ENCODE measurements around the gene MSL1.

Gene MSL1

DNA sequence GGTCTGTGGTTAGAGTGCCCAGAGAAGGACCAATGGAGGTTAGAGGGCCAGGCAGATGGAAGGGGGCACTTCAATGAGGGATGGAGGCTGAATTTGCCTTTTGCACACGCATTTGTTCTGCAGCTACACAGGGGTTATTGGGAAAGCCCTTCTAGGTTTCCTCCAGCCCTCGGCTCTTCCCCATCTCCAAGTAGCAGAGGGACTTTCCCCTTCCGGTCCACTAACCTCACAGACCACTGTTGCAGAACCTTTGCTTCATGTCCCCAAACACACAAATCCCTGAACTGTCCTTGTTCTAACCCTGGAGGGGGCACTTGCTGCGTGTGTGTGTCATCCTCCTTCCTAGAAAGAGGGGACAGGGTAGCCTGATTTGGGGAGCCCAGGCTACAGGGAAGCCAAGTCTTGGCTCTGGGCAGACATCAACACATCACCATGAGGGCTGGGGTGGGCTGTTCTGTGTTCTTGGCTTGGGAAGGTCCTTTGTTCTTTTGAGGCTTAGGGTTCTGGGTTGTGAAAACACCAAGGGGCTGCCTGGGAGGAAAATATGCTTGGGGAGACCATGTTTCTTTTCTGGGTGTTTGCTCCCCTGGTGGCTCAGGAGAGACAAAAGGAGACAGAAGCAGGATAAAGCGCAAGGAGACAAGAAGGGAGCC is 14.1 kb upstream of the MSL1 start:
- Mint-ChIP-seq H3K27ac (peak overlapping the region; percentile 72), H3K4me1 (peaks cover 95% of the 10 kb centered on the region), H3K27me3 (no peaks in the 10 kb centered on the region), H3K36me3 (ENCODE audit: low read depth) (no peaks in the 10 kb centered on the region), H3K9me3 (no peaks in the 10 kb centered on the region), H3K4me3 (peak overlapping the region; percentile 48)
- DNase-seq (no peak), ATAC-seq (peak; percentile 9)

DNA sequence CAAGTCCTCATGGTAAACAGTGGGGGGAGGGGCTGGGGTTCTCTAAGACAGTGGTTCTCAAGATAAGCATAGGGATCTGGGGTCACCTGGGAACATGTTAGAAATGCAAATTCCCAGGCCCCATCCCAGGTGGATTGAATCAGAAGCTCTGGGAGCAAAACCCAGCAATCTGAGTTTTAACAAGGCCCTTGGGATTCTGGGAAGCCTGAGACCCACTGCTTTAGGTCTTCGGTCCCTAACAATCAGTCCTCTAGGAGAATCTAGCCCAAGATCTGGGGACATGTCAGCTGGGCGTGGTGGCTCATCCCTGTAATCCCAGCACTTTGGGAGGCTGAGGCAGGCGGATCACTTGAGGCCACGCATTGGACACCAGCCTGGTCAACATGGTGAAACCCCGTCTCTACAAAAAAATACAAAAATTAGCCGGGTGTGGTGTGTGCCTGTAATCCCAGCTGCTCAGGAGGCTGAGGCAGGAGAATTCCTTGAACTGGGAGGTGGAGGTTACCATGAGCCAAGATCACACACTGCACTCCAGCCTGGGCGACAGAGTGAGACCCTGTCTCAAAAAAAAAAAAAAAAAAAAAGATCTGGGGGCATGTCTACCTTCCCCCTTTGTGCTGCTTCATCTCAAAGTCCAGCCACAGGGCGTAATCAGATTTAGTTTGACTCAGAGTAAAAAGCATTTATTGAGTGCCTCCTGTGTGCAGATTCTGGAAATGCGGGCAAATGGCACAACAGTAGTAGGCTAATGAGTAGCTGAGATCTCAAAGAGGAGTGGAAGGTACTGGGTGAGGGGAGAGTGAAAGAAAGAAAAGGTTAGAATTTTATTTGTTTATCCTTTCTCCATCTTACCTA is 12.6 kb upstream of the MSL1 start:
- Mint-ChIP-seq H3K36me3 (ENCODE audit: low read depth) (no peaks in the 10 kb centered on the region), H3K27me3 (peaks cover 2% of the 10 kb centered on the region), H3K9me3 (no peaks in the 10 kb centered on the region), H3K4me3 (no peak overlapping the region), H3K4me1 (peaks cover 96% of the 10 kb centered on the region), H3K27ac (peak overlapping the region; percentile 26)
- no peak for DNase-seq
- no peak for ATAC-seq

DNA sequence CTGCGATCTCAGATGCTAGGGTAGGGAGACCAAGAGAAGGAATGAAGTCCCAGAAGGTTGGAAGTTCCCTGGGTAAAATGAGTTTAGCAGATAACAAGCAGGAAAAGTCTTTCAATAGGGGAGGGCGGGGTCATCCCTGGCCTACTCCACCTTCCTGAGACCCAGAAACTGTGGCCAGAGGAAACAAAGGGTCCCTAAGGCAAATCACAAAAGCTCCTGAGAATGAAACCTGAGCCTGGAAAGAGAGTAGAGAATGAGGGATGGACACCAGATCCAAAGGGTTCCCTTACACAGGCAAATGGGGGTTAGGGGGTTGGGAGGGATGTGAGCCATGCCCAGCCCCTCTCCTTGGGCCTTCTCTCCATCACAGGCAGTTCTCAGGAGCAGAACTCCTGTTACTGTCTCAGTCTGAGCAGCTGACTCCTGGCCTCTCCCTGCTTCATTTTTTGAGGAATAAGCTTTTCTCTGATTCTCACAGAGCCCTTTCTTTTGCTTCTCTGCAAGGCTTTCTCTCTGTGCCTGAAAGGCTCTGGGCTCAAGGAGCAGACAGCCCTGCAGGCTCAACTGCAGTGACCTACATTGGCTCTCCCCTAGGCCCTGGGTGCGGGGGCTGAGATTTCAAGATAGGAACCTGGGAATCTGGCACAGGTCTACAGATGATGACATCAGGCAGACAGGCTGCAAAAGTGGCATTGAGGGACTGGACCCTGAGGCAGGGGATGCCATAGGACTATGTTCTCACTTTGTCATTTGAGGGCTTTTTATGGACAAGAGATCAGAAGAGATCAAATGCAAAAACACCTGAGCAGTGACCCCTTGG is 11.5 kb upstream of the MSL1 start:
- no peak overlapping the region for H3K4me3 Mint-ChIP-seq
- H3K27me3 Mint-ChIP-seq, result peaks cover 2% of the 10 kb centered on the region
- ATAC-seq (no peak), DNase-seq (no peak)
- H3K27ac Mint-ChIP-seq, result no peak overlapping the region
- peaks cover 86% of the 10 kb centered on the region for H3K4me1 Mint-ChIP-seq
- H3K9me3 Mint-ChIP-seq, result no peaks in the 10 kb centered on the region
- no peaks in the 10 kb centered on the region for H3K36me3 Mint-ChIP-seq (ENCODE audit: low read depth)

DNA sequence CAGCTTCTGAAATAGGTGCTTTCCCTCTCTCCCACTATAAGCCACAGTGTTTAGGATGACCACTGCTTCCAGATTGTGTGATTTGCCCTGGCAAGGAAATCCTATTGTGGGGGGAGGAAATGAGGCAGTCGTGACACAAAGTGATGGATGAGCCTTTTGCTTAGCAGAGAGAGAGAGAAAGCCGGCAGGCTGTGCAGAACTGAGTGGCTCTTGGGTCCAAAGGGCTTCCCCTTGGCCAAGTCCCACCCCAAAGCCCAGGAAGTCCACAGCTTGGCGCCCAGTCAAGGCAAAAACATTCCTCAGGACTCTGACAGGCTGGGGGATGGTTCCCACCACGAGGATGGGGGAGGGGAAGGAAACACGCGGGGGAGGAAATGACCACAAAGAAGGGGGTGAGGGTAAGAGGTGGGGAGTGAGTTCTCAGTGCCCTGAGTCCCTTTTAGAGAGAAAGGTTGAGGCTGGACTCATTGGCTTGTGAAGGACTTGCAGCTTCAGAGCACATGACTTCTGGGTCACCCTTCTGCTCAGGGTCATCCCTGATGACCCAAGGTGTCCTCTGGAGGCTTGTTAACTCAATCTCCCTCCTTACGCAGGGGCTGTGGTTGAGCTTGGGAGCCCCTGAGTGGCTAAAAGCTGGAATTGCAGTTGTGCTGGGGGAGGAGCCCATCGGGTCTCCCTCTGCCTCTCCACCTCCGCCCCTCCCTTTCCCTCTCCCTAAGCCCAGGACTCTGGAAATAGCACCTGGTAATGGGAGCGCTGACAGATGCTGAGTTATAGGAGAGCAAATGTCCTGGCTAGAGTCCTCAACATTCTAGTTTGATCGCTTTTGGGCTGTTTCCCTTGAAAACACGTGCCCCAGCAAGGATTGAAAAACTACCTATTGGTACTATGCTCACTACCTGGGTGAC is 10.3 kb upstream of the MSL1 start:
- Mint-ChIP-seq H3K9me3 (no peaks in the 10 kb centered on the region), H3K4me1 (peaks cover 73% of the 10 kb centered on the region), H3K4me3 (peak overlapping the region; percentile 55), H3K36me3 (ENCODE audit: low read depth) (no peaks in the 10 kb centered on the region), H3K27me3 (peaks cover 2% of the 10 kb centered on the region), H3K27ac (peak overlapping the region; percentile 77)
- ATAC-seq (peak; percentile 37), DNase-seq (peak; percentile 75)

DNA sequence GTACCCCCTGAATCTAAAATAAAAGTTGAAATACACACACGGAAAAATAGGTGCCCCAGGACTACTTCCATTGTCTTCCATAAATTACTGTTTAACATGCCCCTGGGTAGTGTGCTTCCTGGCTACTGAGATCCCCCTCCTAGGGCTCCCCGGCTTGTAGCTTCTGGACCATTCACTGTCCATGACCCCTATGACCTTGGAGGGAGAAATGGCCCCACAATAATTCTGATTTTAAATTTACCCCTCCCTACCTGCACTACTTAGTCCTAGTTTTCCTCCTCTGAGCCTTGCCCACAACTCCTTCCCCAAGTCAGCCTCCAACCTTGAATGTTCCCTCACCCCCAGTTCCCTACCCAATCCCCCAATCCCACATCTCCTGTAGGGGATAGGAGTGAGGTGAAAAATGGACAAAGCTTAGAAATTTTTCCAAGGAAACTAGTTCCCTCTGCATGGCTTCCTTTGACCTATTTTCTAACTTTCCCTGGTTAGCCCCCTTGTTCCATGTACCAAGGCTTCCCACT is 9.5 kb upstream of the MSL1 start:
- Mint-ChIP-seq H3K27ac (peak overlapping the region; percentile 77), H3K36me3 (ENCODE audit: low read depth) (no peaks in the 10 kb centered on the region), H3K4me1 (peaks cover 65% of the 10 kb centered on the region), H3K27me3 (peaks cover 2% of the 10 kb centered on the region), H3K4me3 (peak overlapping the region; percentile 55), H3K9me3 (no peaks in the 10 kb centered on the region)
- DNase-seq, result no peak
- no peak for ATAC-seq

DNA sequence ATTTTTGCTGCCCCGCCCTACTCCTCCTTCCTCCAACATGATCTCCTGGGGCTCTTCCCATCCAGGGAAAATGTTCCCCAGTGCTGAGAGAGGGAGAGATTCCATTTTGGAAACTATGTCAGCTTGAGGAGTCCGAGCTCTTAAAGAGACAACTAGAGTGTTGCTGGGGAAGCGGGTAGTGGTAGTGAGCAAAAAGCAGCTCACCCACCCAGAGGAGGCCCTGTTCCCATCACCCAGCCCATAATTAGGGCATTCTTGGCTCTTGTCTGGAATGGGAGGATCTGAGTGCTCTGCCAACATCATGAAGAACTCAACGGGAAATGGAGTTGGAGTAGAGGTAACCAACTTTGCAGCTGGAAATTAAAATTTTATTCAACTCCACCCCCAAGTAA is 9.1 kb upstream of the MSL1 start:
- peak overlapping the region; percentile 83 for H3K4me3 Mint-ChIP-seq

DNA sequence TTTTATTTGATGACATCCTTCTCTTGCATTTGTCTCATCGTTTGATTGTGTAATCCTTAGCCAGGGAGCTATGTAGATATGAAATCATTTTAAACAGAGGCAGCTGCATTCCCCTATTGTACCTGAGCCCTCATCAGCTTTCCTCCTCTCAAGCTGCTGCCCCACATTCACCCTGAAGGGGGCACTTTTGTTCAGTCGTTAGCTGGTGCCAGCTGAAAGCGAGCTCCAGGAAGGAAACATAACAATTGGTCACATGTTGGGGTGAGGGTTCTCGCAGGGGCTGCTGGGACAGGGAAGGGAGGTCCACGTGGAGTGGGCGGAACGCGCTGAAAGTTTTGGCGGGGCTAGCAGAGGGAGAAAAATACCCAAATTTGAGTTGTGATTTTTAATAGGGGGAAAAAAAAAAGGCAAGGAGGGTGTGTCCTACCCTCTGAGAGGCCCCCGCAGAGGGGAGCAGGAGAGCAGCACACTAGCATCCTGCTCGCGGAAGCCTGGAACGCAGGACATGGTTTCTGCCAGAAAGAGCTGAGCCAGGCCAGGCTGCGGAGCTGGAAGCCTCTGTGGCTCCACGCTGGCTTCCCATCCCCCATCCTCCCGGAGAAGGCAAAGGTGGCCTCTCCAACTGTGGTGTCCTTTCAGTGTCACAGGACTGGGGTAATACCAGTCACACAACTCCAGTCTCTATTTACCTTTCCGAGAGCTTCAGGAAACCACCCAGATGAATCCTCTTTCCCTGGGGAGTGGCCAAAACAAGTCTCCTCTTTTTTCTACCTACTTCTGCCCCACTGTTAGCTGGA is 8.5 kb upstream of the MSL1 start:
- H3K36me3 Mint-ChIP-seq (ENCODE audit: low read depth), result no peaks in the 10 kb centered on the region
- DNase-seq (peak; percentile 92), ATAC-seq (peak; percentile 78)
- peak overlapping the region; percentile 83 for H3K4me3 Mint-ChIP-seq
- no peaks in the 10 kb centered on the region for H3K9me3 Mint-ChIP-seq
- H3K27ac Mint-ChIP-seq, result peak overlapping the region; percentile 94
- peaks cover 2% of the 10 kb centered on the region for H3K27me3 Mint-ChIP-seq
- peaks cover 56% of the 10 kb centered on the region for H3K4me1 Mint-ChIP-seq

More for the DNA sequence above, 9.1 kb upstream of the MSL1 start:
- Mint-ChIP-seq H3K36me3 (ENCODE audit: low read depth) (no peaks in the 10 kb centered on the region), H3K27me3 (peaks cover 2% of the 10 kb centered on the region), H3K9me3 (no peaks in the 10 kb centered on the region), H3K27ac (peak overlapping the region; percentile 94), H3K4me1 (peaks cover 61% of the 10 kb centered on the region)
- DNase-seq (no peak), ATAC-seq (no peak)

DNA sequence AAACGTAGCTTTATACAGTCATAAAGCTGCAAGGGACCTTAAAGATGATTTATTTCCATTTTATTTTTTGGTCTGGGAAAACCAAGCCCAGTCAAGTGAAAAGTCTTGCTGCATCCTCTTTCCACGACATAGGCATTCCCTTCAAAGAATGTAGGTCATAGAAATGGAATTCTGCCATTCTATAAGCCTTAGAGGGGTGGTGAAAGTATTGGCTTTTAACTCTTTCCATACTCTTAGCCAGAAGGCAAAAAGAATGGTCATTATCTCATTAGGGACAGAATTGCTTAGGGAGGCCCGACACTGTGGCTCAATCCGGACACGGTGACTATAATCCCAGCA is 7.9 kb upstream of the MSL1 start:
- no peak for ATAC-seq
- no peak for DNase-seq
- peak overlapping the region; percentile 83 for H3K4me3 Mint-ChIP-seq
- no peaks in the 10 kb centered on the region for H3K9me3 Mint-ChIP-seq
- peaks cover 53% of the 10 kb centered on the region for H3K4me1 Mint-ChIP-seq
- peaks cover 2% of the 10 kb centered on the region for H3K27me3 Mint-ChIP-seq
- H3K27ac Mint-ChIP-seq, result peak overlapping the region; percentile 94
- H3K36me3 Mint-ChIP-seq (ENCODE audit: low read depth), result no peaks in the 10 kb centered on the region

DNA sequence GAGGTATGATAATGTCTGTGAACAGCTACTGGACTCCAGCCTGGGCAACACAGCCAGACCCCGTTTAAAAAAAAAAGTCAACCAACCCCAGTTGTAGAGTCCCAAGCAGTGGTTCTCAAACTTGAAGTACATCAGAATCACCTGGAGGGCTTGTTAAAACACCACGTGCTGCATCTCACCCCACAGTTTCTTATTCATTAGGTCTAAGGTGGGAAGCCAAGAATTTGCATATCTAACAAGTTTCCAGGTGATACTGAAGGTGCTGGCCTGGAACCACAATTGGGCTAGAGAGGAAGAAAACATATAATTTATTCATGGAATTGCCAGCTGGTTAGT is 6.7 kb upstream of the MSL1 start:
- H3K4me1 Mint-ChIP-seq, result peaks cover 42% of the 10 kb centered on the region

DNA sequence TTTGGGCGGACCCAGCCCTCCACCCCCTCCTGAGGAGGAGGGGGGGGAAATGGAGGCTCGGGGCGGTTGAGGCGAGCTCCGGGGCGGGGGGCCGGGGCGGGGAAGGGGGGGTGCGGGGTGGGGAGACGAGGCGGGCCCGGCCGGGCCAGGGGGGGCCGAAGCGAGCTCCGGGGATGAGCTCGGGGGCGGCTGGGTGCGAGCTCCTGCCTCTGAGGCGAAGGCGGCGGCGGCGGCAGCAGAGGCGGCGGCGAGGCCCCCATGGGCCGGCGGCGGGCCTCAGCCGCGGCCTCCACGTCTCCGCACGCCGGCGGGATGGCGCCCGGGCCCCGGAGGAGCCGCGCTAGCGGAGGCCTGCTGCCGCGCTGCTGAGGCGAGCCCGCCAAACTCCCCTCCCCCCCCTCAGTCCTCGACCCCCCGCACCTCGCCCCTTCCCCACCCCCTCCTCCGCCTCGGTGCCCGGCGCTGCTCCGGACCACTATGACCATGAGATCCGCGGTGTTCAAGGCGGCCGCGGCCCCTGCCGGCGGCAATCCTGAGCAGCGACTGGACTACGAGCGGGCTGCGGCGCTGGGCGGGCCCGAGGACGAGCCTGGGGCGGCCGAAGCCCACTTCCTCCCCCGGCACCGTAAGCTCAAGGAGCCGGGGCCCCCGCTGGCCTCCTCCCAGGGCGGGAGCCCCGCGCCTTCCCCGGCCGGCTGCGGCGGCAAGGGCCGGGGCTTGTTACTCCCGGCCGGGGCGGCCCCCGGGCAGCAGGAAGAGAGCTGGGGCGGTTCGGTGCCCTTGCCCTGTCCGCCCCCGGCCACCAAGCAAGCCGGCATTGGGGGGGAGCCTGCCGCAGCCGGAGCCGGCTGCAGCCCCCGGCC is 596 bp downstream of the MSL1 start:
- H3K4me1 Mint-ChIP-seq, result peaks cover 31% of the 10 kb centered on the region
- H3K27ac Mint-ChIP-seq, result no peak overlapping the region
- DNase-seq (peak; percentile 53), ATAC-seq (peak; percentile 22)
- peak overlapping the region; percentile 89 for H3K4me3 Mint-ChIP-seq
- no peaks in the 10 kb centered on the region for H3K9me3 Mint-ChIP-seq
- no peaks in the 10 kb centered on the region for H3K27me3 Mint-ChIP-seq
- peaks cover 26% of the 10 kb centered on the region for H3K36me3 Mint-ChIP-seq (ENCODE audit: low read depth)

More for the DNA sequence above, 6.7 kb upstream of the MSL1 start:
- no peaks in the 10 kb centered on the region for H3K36me3 Mint-ChIP-seq (ENCODE audit: low read depth)
- no peak overlapping the region for H3K4me3 Mint-ChIP-seq
- H3K27ac Mint-ChIP-seq, result no peak overlapping the region
- no peaks in the 10 kb centered on the region for H3K9me3 Mint-ChIP-seq
- ATAC-seq (no peak), DNase-seq (no peak)
- H3K27me3 Mint-ChIP-seq, result peaks cover 2% of the 10 kb centered on the region

DNA sequence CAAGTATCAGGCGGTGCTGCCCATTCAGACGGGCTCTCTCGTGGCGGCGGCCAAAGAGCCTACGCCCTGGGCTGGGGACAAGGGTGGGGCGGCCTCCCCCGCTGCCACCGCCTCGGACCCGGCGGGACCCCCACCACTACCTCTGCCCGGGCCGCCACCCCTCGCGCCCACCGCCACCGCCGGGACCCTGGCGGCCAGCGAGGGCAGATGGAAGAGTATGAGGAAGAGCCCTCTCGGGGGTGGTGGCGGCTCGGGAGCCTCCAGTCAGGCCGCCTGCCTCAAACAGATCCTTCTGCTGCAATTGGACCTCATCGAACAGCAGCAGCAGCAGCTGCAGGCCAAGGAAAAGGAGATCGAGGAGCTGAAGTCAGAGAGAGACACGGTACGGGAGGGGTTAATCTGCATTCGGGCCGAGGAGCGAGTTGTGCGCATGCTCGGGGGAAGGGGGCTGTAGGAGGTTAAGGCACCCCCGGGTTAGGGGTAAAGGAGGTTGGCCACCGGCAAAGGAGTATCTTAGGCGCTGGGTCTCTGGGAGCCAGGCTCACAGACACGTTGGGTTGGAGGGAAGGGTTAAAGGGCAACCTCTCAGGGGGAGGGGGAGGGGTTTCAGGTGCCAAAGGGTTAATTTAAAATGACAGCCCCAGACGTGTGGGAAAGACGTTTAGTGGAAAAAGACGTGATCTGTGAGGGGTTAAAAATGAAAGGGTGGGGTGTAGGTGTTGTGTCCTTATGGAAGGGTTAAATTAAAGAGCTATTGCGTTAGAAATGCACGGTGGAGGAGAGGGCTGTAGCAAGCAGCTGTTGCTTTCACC is 1.4 kb downstream of the MSL1 start:
- H3K36me3 Mint-ChIP-seq (ENCODE audit: low read depth), result peaks cover 32% of the 10 kb centered on the region
- H3K4me1 Mint-ChIP-seq, result peaks cover 30% of the 10 kb centered on the region
- peak overlapping the region; percentile 89 for H3K4me3 Mint-ChIP-seq
- peak; percentile 66 for DNase-seq
- H3K9me3 Mint-ChIP-seq, result no peaks in the 10 kb centered on the region
- H3K27me3 Mint-ChIP-seq, result no peaks in the 10 kb centered on the region
- ATAC-seq, result peak; percentile 39
- peak overlapping the region; percentile 81 for H3K27ac Mint-ChIP-seq

DNA sequence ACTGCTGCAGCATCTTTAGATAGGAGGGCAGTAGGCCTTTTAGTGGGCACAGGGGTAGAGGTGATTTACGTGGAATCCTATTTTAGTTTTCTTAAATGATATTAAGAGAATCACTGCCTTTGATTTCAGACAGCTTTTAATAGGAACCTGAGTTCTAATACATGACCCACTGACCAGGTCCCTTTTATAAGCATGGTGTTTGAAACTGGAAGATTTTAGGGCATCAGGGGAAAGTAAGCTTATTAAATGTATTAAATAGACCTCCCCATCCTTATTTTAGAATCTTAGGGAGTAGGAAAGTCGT is 2.0 kb downstream of the MSL1 start:
- DNase-seq (no peak), ATAC-seq (no peak)
- H3K36me3 Mint-ChIP-seq (ENCODE audit: low read depth), result peaks cover 32% of the 10 kb centered on the region
- no peaks in the 10 kb centered on the region for H3K9me3 Mint-ChIP-seq
- H3K27me3 Mint-ChIP-seq, result no peaks in the 10 kb centered on the region
- H3K27ac Mint-ChIP-seq, result peak overlapping the region; percentile 81
- H3K4me3 Mint-ChIP-seq, result peak overlapping the region; percentile 89
- peaks cover 27% of the 10 kb centered on the region for H3K4me1 Mint-ChIP-seq
